Measurements from ENCODE around the gene UPP2. TPM values are rescaled to one million over a fixed set of nuclear protein-coding genes. Genes with fewer than 3 reads are reported as not detected.

Gene UPP2
- total RNA-seq (2022; extraction: Qiagen RNA extraction): not detected in 5 replicates

GRCh38 chr2:158101384-158101926 is at the start of gene UPP2:
TSS of gene UPP2 (plus strand) at chr2:158101876. CDS start at chr2:158102064, 188 bp downstream.

Other genes starting within 250 kb of the UPP2 start
- 20.2 to 23.4 TPM (median 22.2 TPM) in 5 replicates for gene ACVR1, start 225.5 kb upstream of the UPP2 start, total RNA-seq (2022; extraction: Qiagen RNA extraction)